ENCODE data around the gene FAM43B. TPM values are rescaled to one million over a fixed set of nuclear protein-coding genes. Genes with fewer than 3 reads are reported as not detected.

Gene FAM43B
- polyA plus RNA-seq, 3 donors: 0.79 to 2.1 (median 1.6) TPM

DNA sequence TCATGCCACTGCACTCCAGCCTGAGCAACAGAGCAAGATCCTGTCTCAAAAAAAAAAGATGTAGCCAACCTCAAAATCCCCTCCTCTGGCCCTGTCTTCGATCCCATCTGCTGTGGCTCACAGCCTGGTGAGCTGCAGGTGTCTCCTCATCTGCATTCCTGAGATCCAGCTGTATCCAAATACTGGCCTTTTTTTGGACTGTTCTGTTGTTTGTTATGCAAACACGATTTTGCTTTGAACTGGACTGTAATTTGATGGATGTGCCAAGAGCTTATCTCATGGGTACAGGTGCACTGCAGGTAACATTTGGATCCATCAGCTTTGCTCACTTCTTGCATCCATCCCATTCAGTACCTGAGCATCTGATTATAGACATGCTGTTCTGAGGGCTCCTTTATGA, 14.1 kb upstream of the FAM43B start:
- no peak for DNase-seq (ENCODE audit: extremely low read depth in 1 of 11, low read depth in 9 of 11, low spot score in 4 of 11)

- no peak for DNase-seq (ENCODE audit: extremely low read depth in 1 of 11, low read depth in 9 of 11, low spot score in 4 of 11)
These were observed 13.4 kb upstream of the FAM43B start for GRCh38 chr1:20538760-20539551.

GRCh38 chr1:20540281-20540680, 12.1 kb upstream of the FAM43B start:
- no peak for DNase-seq (ENCODE audit: extremely low read depth in 1 of 11, low read depth in 9 of 11, low spot score in 4 of 11)

DNA sequence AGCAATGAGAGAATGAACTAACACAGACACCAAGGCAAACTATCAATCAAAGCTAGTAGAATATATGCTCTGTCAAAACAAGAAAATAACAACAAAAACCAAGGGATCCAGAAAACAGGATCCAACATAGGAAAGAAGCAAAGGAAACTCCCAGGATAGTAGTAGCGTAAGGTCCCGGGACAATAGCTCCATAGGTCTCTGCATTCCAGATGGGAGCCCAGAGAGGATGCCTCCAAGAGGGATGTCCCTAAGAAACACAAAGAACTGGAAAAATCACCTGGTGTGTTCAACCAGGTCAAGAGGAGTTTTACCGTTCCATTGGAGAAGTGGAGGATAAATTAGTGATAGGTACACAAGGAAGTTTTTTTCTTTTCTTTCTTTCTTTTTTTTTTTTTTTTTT, 5.7 kb upstream of the FAM43B start:
- no peak for DNase-seq (ENCODE audit: extremely low read depth in 1 of 11, low read depth in 9 of 11, low spot score in 4 of 11)

GRCh38 chr1:20551161-20551560, 1.2 kb upstream of the FAM43B start:
- DNase-seq (ENCODE audit: extremely low read depth in 1 of 11, low read depth in 9 of 11, low spot score in 4 of 11): no peak

GRCh38 chr1:20552728-20553445, 514 bp downstream of the FAM43B start:
- no peak for DNase-seq (ENCODE audit: extremely low read depth in 1 of 11, low read depth in 9 of 11, low spot score in 4 of 11)

DNA sequence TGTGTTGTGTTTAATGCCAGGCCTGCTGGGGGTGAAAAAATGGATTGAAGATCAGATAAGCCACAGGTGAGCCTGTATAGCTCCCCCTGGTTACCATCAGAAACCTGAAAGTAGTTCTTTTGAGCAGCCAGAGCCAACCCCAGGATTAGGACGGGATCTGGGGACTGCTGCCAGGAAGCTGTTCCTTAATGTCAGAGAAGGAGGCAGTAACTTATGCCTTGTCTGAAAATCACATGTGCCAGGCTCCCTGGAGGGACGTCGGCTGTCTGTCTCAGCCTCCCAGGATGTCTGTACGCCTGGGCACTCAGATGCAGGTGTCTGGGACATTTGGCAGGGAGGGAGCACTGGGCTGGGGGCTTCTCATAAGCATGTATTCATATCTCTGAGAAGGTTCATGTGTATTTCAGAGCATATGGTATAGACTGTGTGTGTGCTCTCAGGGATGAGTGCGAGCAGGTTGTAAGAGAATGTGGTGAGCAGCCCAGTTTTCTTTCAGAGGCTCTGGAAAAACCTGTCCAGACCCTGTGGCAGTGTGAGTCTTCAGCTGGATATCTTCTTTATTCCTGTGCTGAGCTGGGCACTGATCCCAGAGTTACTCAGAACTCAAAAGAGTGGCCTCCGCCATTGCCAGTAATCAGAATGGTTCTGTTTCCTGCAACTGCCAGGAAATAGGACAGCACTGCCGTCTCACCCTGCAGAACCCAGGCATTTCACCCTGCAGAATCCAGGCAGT, 2.8 kb downstream of the FAM43B start:
- no peak for DNase-seq (ENCODE audit: extremely low read depth in 1 of 11, low read depth in 9 of 11, low spot score in 4 of 11)

- DNase-seq (ENCODE audit: extremely low read depth in 1 of 11, low read depth in 9 of 11, low spot score in 4 of 11): no peak
These were observed 3.4 kb downstream of the FAM43B start for GRCh38 chr1:20555758-20556120.

DNA sequence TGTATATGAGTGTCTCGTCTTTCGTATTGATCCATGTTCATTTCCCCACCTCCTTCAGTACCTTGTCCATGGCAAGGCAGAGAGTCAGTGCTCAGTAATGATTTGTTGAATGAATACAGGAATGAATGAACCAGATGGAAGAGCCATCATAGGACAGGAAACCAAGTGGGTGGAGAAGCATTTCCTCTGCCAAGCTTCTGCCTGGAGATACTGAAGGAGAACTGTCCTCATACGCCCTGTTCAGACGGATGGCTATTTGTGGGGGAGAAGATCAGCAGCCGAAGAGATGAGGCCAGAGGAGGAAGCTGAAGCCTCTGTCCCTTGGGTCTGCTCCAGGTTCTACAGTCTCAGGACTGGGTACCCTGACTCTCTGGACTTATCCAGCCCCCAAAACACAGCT, 5.8 kb downstream of the FAM43B start:
- no peak for DNase-seq (ENCODE audit: extremely low read depth in 1 of 11, low read depth in 9 of 11, low spot score in 4 of 11)

DNA sequence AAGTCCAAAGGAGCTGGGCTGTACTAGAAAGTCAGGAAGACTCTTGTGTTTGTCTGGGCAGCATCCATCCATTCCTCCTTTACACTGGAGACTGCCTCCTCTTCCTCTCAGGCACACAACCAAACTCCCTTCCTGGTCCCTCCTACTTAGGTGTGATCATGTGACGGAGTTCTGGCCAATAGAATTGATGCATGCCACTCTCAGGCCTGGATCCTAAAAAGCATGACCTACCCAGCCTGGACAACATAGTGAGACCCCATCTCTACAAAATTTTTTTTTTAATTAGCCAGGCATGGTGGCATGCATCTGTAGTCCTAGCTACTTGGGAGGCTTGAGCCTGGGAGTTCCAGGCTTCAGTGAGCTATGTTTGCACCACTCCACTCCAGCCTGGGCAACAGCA, 8.6 kb downstream of the FAM43B start:
- no peak for DNase-seq (ENCODE audit: extremely low read depth in 1 of 11, low read depth in 9 of 11, low spot score in 4 of 11)

- DNase-seq (ENCODE audit: extremely low read depth in 1 of 11, low read depth in 9 of 11, low spot score in 4 of 11): no peak
These were observed 12.9 kb downstream of the FAM43B start for GRCh38 chr1:20565234-20565633.

DNA sequence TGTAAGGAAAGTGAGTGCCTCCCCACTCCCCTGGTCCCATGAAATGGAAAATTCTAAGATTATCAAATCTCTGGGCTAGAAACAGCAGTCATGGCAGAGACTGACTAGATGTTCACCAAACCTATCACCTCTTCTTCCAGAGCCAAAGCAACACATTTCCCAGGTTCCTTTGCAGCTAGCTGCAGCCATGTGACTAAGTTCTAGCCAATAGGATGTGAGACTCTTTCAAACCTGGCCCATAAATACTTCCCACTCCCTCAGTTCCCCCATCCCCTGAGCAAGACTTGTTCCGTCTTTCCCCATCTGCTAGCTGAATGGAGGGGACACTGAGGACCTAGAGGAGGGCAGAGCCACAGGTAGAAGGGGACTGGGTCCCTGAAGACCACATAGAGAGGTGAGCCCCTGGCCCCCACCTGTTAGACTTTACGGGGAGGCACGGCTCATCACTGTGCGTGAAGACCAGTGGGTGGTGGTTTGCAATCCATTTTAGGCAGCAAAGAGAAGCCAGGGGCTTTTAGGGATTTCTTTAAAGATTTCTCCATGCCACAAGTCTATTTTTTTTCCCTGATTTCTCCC, 17.2 kb downstream of the FAM43B start:
- DNase-seq (ENCODE audit: extremely low read depth in 1 of 11, low read depth in 9 of 11, low spot score in 4 of 11): no peak

DNA sequence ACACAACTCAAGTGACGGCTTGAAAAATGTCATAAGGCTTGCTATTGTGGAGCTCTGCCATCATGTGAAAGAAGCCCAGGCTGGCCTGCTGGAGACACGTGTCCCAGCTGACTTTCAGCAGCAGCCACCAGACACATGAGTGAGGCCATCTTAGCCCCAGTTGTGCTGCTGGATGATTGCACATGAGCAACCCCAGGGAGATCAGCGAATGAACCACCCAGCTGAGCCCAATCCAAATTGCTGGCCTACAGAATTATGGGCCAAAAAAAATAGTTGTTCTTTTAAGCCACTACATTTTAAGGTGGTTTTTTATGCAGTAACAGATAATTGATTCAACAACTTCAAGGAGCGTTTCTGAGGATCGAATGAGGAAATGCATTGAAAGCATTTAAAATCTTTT, 19.1 kb downstream of the FAM43B start:
- DNase-seq (ENCODE audit: extremely low read depth in 1 of 11, low read depth in 9 of 11, low spot score in 4 of 11): no peak

- no peak for DNase-seq (ENCODE audit: extremely low read depth in 1 of 11, low read depth in 9 of 11, low spot score in 4 of 11)
These were observed 21.6 kb downstream of the FAM43B start for GRCh38 chr1:20573987-20574386.

DNA sequence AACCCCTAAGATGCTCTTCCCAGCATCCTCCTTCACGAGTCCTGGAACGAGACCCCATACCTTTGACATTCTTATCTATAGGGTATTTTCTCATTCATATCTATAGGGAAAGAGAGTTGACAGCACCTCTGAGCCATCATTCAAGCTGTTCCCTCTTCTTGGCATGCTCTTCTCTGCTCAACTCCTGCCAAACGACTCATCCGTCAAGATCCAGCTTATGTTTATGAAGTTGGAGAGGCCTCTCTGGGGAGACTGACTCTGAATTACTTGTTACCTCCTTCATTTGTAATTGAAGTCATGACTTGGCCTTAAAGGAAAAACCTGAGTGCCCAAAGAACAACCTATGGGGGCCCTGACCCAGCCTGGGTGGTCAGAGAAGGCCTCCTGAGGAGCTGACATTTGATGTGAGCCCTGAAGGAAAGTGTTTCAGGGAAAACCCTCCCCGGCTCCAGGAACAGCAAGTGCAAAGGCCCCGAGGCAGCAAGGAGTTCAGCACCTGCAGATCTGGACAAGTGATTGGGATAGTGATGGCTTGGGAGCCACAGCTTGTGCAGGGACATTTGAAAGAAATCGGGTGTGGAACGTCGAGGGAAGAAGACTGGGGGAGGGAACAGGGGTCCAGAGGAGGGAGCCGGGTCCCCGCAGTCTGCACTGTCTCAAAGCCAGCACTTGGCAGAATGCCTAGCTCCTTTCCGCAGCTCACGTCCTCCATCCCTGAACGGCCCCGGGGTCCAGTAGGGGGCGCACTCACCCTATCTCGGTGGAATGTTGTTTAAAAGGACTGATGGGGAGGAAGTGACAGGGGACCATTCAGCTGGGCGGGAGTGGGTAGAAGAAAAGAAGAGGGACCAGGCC, 22.5 kb downstream of the FAM43B start:
- peak in 10 of 11 donors; percentile 63 to 85 (median 74) for DNase-seq (ENCODE audit: extremely low read depth in 1 of 11, low read depth in 9 of 11, low spot score in 4 of 11)

- no peak for DNase-seq (ENCODE audit: extremely low read depth in 1 of 11, low read depth in 9 of 11, low spot score in 4 of 11)
These were observed 23.4 kb downstream of the FAM43B start for GRCh38 chr1:20575541-20576336.

DNA sequence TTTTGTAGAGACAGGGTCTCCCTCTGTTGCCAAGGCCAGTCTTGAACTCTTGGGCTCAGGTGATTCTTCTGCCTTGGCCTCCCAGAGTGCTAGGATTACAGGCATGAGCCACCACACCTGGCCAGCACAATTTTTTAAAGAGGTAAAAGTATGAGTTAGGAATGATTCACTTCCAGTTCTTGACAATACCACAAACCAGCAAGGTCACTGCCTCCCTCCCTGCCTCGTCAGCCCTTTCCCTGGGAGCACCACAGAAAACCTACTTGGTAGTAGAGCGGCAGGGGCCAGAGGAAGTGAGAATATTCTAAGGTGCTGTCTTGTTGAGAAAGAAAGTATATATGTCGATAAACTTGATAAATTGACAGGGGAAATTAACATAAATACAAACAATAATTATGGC, 25.7 kb downstream of the FAM43B start:
- DNase-seq (ENCODE audit: extremely low read depth in 1 of 11, low read depth in 9 of 11, low spot score in 4 of 11): no peak

DNA sequence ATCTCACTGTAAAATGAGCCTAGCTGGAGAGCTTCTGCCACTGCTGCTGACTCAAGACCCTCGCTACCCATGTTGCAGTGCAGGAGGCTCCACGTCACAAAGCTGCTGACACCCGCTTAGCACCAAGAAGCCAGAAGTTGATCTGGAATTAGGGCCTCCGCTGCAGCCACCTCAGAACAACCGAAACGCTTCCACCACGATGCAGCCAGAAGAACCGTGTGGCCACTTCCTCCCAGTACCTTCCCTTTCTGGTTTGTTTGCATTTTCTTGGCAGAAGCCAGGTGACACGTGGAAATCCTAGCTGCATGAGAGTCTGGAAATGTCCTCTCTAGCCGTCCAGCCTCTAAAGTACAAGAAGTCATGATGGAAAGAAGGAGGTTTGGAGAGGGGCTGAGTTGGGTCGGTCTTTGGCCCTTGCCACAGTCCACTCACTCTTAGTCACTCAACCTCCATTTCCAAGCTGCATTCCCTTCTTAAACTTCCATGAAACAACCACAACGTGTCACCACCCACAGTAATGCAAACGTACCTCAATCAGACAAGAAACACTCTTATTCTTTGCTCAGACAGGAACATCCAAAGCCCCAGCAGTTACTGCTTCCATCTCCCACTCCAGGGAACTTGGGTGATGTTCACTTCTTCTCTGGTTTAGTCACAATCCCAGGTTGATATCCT, 26.5 kb downstream of the FAM43B start:
- no peak for DNase-seq (ENCODE audit: extremely low read depth in 1 of 11, low read depth in 9 of 11, low spot score in 4 of 11)

All from renal cortex interstitium (tissue), 11 donors.